ENCODE measurements around the gene EEPD1. TPM values are rescaled to one million over a fixed set of nuclear protein-coding genes. Genes with fewer than 3 reads are reported as not detected.

EEPD1 gene
- polyA plus RNA-seq, 1 of the 3 experiments (the other 2 are of a cell fraction) = 5.0 TPM

- no peak overlapping the region for H2AFZ ChIP-seq (ENCODE audit: low read depth)
- no peak overlapping the region for H3K4me2 ChIP-seq
- CTCF ChIA-PET = interaction anchor here (1.6 to 2.7 kb wide), 2 partner anchors 9 to 93 kb away, joined by 4 to 10 read pairs; no protein-coding TSS in a partner anchor
- no peaks in the 10 kb centered on the region for H3K36me3 ChIP-seq (replicated peaks in 1 of 2; ENCODE audit: control insufficient read depth in 1 of 2, insufficient read depth in 2 of 2, low read length in 1 of 2)
- no peak overlapping the region for H3K9ac ChIP-seq
- H4K20me1 ChIP-seq (ENCODE audit: insufficient read depth) = no peaks in the 10 kb centered on the region
- DNase-seq = no peak
- H3K4me3 ChIP-seq (ENCODE audit: low read depth in 2 of 2, low read length in 1 of 2) = no peak overlapping the region
- POLR2A ChIA-PET = interaction anchor here (0.6 kb wide), 1 partner anchor 16 kb away, joined by 3 read pairs; no protein-coding TSS in a partner anchor
- peaks cover 0 to 22% of the 10 kb centered on the region in 2 experiments; a peak in 3 of 4 replicates for H3K4me1 ChIP-seq (ENCODE audit: control insufficient read depth in 1 of 2, insufficient read depth in 2 of 2, low read depth in 1 of 2, low read length in 1 of 2)
- TF ChIP-seq TAF1 (IDR thresholded peaks at IDR 0.05; ENCODE audit: borderline replicate concordance, low read depth, low read length) = no peak
- TF ChIP-seq ZBTB33 (IDR thresholded peaks at IDR 0.05; ENCODE audit: borderline replicate concordance, low read depth) = no peak
- TF ChIP-seq JUND (IDR thresholded peaks at IDR 0.05) = no peak
- TF ChIP-seq IRF3 (IDR thresholded peaks at IDR 0.05; ENCODE audit: low read depth, low read length) = no peak
- TF ChIP-seq TEAD4 (IDR thresholded peaks at IDR 0.05; ENCODE audit: borderline replicate concordance, insufficient read depth) = no peak
- no peak for TF ChIP-seq CTCF (IDR thresholded peaks at IDR 0.05)
- TF ChIP-seq RAD21 (IDR thresholded peaks at IDR 0.05; ENCODE audit: low read length) = no peak
- TF ChIP-seq REST (IDR thresholded peaks at IDR 0.05; ENCODE audit: low read depth, low read length) = no peak
- TF ChIP-seq NFIC (IDR thresholded peaks at IDR 0.05; ENCODE audit: borderline replicate concordance) = no peak
- TF ChIP-seq GABPA (IDR thresholded peaks at IDR 0.05; ENCODE audit: low read depth) = no peak
- no peak for TF ChIP-seq FOXJ3 (CRISPR knock-in tag; IDR thresholded peaks at IDR 0.05)
- no peak for TF ChIP-seq RCOR1 (IDR thresholded peaks at IDR 0.05; ENCODE audit: low read length)
- H3K9me2 ChIP-seq = no peaks in the 10 kb centered on the region
- H3K27me3 ChIP-seq (ENCODE audit: insufficient read depth) = no peaks in the 10 kb centered on the region
- H3F3A ChIP-seq (replicated peaks; ENCODE audit: insufficient read depth) = no peaks in the 10 kb centered on the region
- 84% methylated on average over 4 of the region's 4 CpGs for WGBS (ENCODE audit: low lambda C conversion rate)
- H3K9me3 ChIP-seq = no peaks in the 10 kb centered on the region
- no peaks in the 10 kb centered on the region for H3K79me2 ChIP-seq (ENCODE audit: insufficient read depth)
- H3K27ac ChIP-seq (ENCODE audit: low read depth in 2 of 2, low read length in 1 of 2) = no peak overlapping the region
Observed at GRCh38 chr7:36198854-36199266, 45.8 kb downstream of the EEPD1 start.

All from SK-N-SH (cell line).